ENCODE measurements around the gene SHCBP1L. TPM values are rescaled to one million over a fixed set of nuclear protein-coding genes. Genes with fewer than 3 reads are reported as not detected.

Gene SHCBP1L
- polyA plus RNA-seq = not detected in 2 replicates
- polyA minus RNA-seq = not detected in 2 replicates

- Histone ChIP-seq H2AFZ (ENCODE audit: low read depth, low read length) (no peak within 1 kb of the TSS), H3K4me3 (ENCODE audit: low read length) (no peak within 1 kb of the TSS)
- no peak for TF ChIP-seq MXI1 (conservative IDR thresholded peaks at IDR 0.05; ENCODE audit: poor library complexity, severe bottlenecking)
- TF ChIP-seq RAD21 (conservative IDR thresholded peaks at IDR 0.05) = no peak
- TF ChIP-seq REST (IDR thresholded peaks at IDR 0.05; ENCODE audit: borderline replicate concordance) = no peak
- TF ChIP-seq POLR2AphosphoS5 (IDR thresholded peaks at IDR 0.05) = no peak
- no peak for TF ChIP-seq CTCF (IDR thresholded peaks at IDR 0.05; ENCODE audit: poor library complexity, severe bottlenecking)
- TF ChIP-seq SMC3 (conservative IDR thresholded peaks at IDR 0.05; ENCODE audit: poor library complexity) = no peak
- TF ChIP-seq EP300 (conservative IDR thresholded peaks at IDR 0.05; ENCODE audit: poor library complexity, severe bottlenecking) = no peak
- no peak for TF ChIP-seq EZH2 (IDR thresholded peaks at IDR 0.05; ENCODE audit: borderline replicate concordance, insufficient read depth, low read length, poor library complexity, severe bottlenecking)
- TF ChIP-seq TAF1 (IDR thresholded peaks at IDR 0.05; ENCODE audit: low read depth) = no peak
Measured at GRCh38 chr1:182952677-182953444, at the start of gene SHCBP1L. SHCBP1L (minus strand) TSS chr1:182953166; CDS start chr1:182953133, 33 bp downstream.

DNA sequence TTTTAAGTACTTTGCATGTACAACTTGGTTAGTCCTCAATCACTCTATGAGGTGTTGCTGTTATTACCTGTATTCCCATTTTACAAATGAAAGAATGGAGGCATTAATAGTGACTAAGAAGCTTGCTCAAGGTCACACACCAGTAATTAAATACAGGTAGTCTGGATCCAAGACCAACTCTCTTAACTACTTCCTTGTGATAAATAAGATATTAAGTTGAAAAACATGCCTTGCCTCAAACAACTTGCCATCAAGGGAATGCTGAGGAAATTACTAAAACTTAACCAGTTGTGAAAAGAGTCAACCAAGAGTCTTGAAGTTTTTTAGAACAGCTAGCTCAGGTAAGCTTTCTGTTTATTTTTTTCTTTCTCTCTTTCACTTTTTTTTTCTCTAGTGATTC is 49.3 kb upstream of the SHCBP1L start:
- H2AFZ ChIP-seq (ENCODE audit: low read depth, low read length) = no peak overlapping the region
- no peaks in the 10 kb centered on the region for H3K9me3 ChIP-seq (ENCODE audit: low read length)
- H3K27me3 ChIP-seq (ENCODE audit: insufficient read depth, low read depth, low read length) = no peaks in the 10 kb centered on the region
- H3K36me3 ChIP-seq (ENCODE audit: insufficient read depth, low read length) = no peaks in the 10 kb centered on the region
- H3K4me2 ChIP-seq (ENCODE audit: low read length) = no peak overlapping the region
- H3K4me3 ChIP-seq (ENCODE audit: low read length) = no peak overlapping the region
- no peaks in the 10 kb centered on the region for H3F3A ChIP-seq (ENCODE audit: insufficient read depth, low read length, poor library complexity, severe bottlenecking)
- no peak for TF ChIP-seq SMC3 (conservative IDR thresholded peaks at IDR 0.05; ENCODE audit: poor library complexity)
- no peak for TF ChIP-seq TAF1 (IDR thresholded peaks at IDR 0.05; ENCODE audit: low read depth)
- no peak for TF ChIP-seq CTCF (IDR thresholded peaks at IDR 0.05; ENCODE audit: poor library complexity, severe bottlenecking)
- TF ChIP-seq EP300 (conservative IDR thresholded peaks at IDR 0.05; ENCODE audit: poor library complexity, severe bottlenecking) = no peak
- TF ChIP-seq POLR2AphosphoS5 (IDR thresholded peaks at IDR 0.05) = no peak
- no peak for TF ChIP-seq EZH2 (IDR thresholded peaks at IDR 0.05; ENCODE audit: borderline replicate concordance, insufficient read depth, low read length, poor library complexity, severe bottlenecking)
- no peak for TF ChIP-seq MXI1 (conservative IDR thresholded peaks at IDR 0.05; ENCODE audit: poor library complexity, severe bottlenecking)
- TF ChIP-seq REST (IDR thresholded peaks at IDR 0.05; ENCODE audit: borderline replicate concordance) = no peak
- TF ChIP-seq RAD21 (conservative IDR thresholded peaks at IDR 0.05) = no peak
- H3K27ac ChIP-seq (ENCODE audit: low read length) = no peak overlapping the region
- no peaks in the 10 kb centered on the region for H3K79me2 ChIP-seq (replicated peaks; ENCODE audit: insufficient read depth, low read length)
- H3K9me2 ChIP-seq (ENCODE audit: insufficient read depth, low read length) = no peaks in the 10 kb centered on the region
- H4K20me1 ChIP-seq (ENCODE audit: insufficient read depth) = no peaks in the 10 kb centered on the region
- no peak overlapping the region for H3K9ac ChIP-seq (ENCODE audit: low read length)

More at GRCh38 chr1:182952677-182953444, at the start of gene SHCBP1L:
- Histone ChIP-seq H3K4me2 (ENCODE audit: low read length) (no peak within 1 kb of the TSS), H3K9ac (ENCODE audit: low read length) (no peak within 1 kb of the TSS), H3K9me3 (ENCODE audit: low read length) (no peaks in the 10 kb centered on the region), H3K36me3 (ENCODE audit: insufficient read depth, low read length) (no peaks in the 10 kb centered on the region), H3K27ac (ENCODE audit: low read length) (no peak within 1 kb of the TSS), H4K20me1 (ENCODE audit: insufficient read depth) (no peaks in the 10 kb centered on the region), H3F3A (ENCODE audit: insufficient read depth, low read length, poor library complexity, severe bottlenecking) (no peaks in the 10 kb centered on the region), H3K79me2 (replicated peaks; ENCODE audit: insufficient read depth, low read length) (no peaks in the 10 kb centered on the region), H3K9me2 (ENCODE audit: insufficient read depth, low read length) (no peaks in the 10 kb centered on the region), H3K27me3 (ENCODE audit: insufficient read depth, low read depth, low read length) (no peaks in the 10 kb centered on the region)

All from neural cell (in vitro differentiated cells).